ENCODE results near the gene ANKH. TPM values are rescaled to one million over a fixed set of nuclear protein-coding genes. Genes with fewer than 3 reads are reported as not detected.

Gene ANKH
- total RNA-seq, 1 donor from 2014 or later: 29.9 TPM

- DNase-seq (ENCODE audit: low spot score, unreplicated experiment): no peak
- no peaks in the 10 kb centered on the region for H3K9me3 Mint-ChIP-seq (ENCODE audit: low read depth)
- H3K4me3 Mint-ChIP-seq (ENCODE audit: low read depth): no peak overlapping the region
- TF ChIP-seq CTCF (IDR thresholded peaks at IDR 0.05; ENCODE audit: unreplicated experiment): no peak
- peaks cover 25% of the 10 kb centered on the region for H3K36me3 Mint-ChIP-seq (ENCODE audit: insufficient read depth)
- H3K27me3 Mint-ChIP-seq: no peaks in the 10 kb centered on the region
- no peaks in the 10 kb centered on the region for H3K4me1 Mint-ChIP-seq (ENCODE audit: low read depth)
- H3K27ac Mint-ChIP-seq: no peak overlapping the region
These were observed 170.8 kb downstream of the ANKH start for GRCh38 chr5:14700478-14701436.

- no peaks in the 10 kb centered on the region for H3K4me1 Mint-ChIP-seq (ENCODE audit: low read depth)
- no peak for DNase-seq (ENCODE audit: low spot score, unreplicated experiment)
- TF ChIP-seq CTCF (IDR thresholded peaks at IDR 0.05; ENCODE audit: unreplicated experiment): no peak
- H3K27ac Mint-ChIP-seq: no peak overlapping the region
- peaks cover 24% of the 10 kb centered on the region for H3K36me3 Mint-ChIP-seq (ENCODE audit: insufficient read depth)
- no peak overlapping the region for H3K4me3 Mint-ChIP-seq (ENCODE audit: low read depth)
- no peaks in the 10 kb centered on the region for H3K27me3 Mint-ChIP-seq
- no peaks in the 10 kb centered on the region for H3K9me3 Mint-ChIP-seq (ENCODE audit: low read depth)
These were observed 171.7 kb downstream of the ANKH start for GRCh38 chr5:14699807-14700400.

- Mint-ChIP-seq H3K4me3 (ENCODE audit: low read depth) (no peak overlapping the region), H3K9me3 (ENCODE audit: low read depth) (no peaks in the 10 kb centered on the region), H3K4me1 (ENCODE audit: low read depth) (no peaks in the 10 kb centered on the region), H3K27ac (no peak overlapping the region), H3K27me3 (no peaks in the 10 kb centered on the region), H3K36me3 (ENCODE audit: insufficient read depth) (peaks cover 20% of the 10 kb centered on the region)
- TF ChIP-seq CTCF (IDR thresholded peaks at IDR 0.05; ENCODE audit: unreplicated experiment): no peak
- DNase-seq (ENCODE audit: low spot score, unreplicated experiment): no peak
These were observed 172.4 kb downstream of the ANKH start for GRCh38 chr5:14699159-14699558.

- no peak for DNase-seq (ENCODE audit: low spot score, unreplicated experiment)
- Mint-ChIP-seq H3K27ac (no peak overlapping the region), H3K4me3 (ENCODE audit: low read depth) (no peak overlapping the region), H3K4me1 (ENCODE audit: low read depth) (no peaks in the 10 kb centered on the region), H3K27me3 (no peaks in the 10 kb centered on the region), H3K9me3 (ENCODE audit: low read depth) (no peaks in the 10 kb centered on the region), H3K36me3 (ENCODE audit: insufficient read depth) (peaks cover 22% of the 10 kb centered on the region)
- TF ChIP-seq CTCF (IDR thresholded peaks at IDR 0.05; ENCODE audit: unreplicated experiment): no peak
These were observed 173.1 kb downstream of the ANKH start for GRCh38 chr5:14698495-14698894.

- TF ChIP-seq CTCF (IDR thresholded peaks at IDR 0.05; ENCODE audit: unreplicated experiment): no peak
- peaks cover 23% of the 10 kb centered on the region for H3K36me3 Mint-ChIP-seq (ENCODE audit: insufficient read depth)
- DNase-seq (ENCODE audit: low spot score, unreplicated experiment): no peak
- H3K4me1 Mint-ChIP-seq (ENCODE audit: low read depth): no peaks in the 10 kb centered on the region
- H3K27ac Mint-ChIP-seq: no peak overlapping the region
- H3K9me3 Mint-ChIP-seq (ENCODE audit: low read depth): no peaks in the 10 kb centered on the region
- H3K27me3 Mint-ChIP-seq: no peaks in the 10 kb centered on the region
- no peak overlapping the region for H3K4me3 Mint-ChIP-seq (ENCODE audit: low read depth)
These were observed 174.7 kb downstream of the ANKH start for GRCh38 chr5:14696851-14697250.

Data from progenitor cell of endocrine pancreas (in vitro differentiated cells).